ENCODE results near the gene RAB11FIP4.
"Not testable (repeated sequence)": the region's sequence is repeated elsewhere in the genome, so short reads cannot be mapped to it uniquely, and the experiment has no call there.

The RAB11FIP4 gene, protein sequence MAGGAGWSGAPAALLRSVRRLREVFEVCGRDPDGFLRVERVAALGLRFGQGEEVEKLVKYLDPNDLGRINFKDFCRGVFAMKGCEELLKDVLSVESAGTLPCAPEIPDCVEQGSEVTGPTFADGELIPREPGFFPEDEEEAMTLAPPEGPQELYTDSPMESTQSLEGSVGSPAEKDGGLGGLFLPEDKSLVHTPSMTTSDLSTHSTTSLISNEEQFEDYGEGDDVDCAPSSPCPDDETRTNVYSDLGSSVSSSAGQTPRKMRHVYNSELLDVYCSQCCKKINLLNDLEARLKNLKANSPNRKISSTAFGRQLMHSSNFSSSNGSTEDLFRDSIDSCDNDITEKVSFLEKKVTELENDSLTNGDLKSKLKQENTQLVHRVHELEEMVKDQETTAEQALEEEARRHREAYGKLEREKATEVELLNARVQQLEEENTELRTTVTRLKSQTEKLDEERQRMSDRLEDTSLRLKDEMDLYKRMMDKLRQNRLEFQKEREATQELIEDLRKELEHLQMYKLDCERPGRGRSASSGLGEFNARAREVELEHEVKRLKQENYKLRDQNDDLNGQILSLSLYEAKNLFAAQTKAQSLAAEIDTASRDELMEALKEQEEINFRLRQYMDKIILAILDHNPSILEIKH

DNA sequence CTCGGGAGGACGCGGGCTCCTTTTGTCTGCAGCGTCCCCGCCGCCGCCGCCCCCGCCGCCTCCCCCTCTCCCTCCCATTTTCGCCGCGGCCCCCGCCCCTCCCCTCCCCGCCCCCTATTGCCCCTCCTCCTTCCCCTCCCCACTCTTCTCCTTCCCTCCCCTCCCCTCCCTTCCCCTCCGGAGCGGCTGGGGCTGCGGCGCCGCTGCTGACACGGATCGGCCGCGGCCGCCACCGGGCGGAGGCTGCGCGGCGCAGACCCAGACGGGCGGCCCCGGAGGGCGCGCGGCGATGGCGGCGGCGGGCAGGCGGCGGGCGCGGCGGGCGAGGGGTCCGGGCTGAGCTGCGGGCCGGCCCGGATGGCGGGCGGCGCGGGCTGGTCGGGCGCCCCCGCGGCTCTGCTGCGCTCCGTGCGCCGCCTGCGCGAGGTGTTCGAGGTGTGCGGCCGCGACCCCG, at the start of gene RAB11FIP4:
Gene RAB11FIP4 (plus strand): TSS at position 180 of the 454 bp plus-strand sequence. CDS start 178 bp downstream, at position 358.
- peak; percentile 35 for DNase-seq (ENCODE audit: low spot score)

DNA sequence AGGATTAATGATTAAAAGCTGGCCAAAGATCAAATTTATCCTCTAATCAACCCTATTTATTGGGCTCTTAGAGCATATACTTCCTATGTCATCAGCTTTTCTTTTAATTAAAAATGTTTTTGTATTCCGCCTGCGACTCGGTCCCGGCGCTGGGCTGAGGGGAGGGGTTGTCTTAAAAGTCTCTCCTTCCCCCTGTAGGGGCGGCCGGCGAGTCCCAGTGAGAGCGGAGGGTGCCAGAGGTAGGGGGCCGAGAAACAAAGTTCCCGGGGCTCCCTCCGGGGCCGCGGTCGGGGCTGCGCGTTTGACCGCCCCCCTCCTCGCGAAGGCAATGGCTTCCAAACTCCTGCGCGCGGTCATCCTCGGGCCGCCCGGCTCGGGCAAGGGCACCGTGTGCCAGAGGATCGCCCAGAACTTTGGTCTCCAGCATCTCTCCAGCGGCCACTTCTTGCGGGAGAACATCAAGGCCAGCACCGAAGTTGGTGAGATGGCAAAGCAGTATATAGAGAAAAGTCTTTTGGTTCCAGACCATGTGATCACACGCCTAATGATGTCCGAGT, 46.2 kb upstream of the RAB11FIP4 start:
- not testable (repeated sequence) for DNase-seq (ENCODE audit: low spot score)

DNA sequence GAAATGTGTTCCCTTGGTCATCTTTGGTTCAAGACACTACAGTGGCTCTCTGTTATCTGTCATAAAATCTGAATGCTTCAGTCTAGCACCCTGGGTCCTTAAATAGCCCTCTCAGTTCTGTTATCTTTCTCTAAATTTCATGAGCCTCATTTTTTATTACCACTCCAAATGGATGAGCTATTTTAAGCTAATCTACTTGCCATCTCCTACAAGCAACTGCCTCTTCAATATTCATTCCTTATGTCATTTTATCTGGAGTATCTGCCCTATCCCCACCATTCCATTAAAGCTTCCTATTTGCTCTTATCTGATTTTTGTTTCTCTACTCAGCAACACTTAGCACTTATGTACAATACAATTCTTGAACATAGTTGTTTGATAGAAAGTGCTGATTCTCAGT, 42.0 kb upstream of the RAB11FIP4 start:
- DNase-seq (ENCODE audit: low spot score): no peak

DNA sequence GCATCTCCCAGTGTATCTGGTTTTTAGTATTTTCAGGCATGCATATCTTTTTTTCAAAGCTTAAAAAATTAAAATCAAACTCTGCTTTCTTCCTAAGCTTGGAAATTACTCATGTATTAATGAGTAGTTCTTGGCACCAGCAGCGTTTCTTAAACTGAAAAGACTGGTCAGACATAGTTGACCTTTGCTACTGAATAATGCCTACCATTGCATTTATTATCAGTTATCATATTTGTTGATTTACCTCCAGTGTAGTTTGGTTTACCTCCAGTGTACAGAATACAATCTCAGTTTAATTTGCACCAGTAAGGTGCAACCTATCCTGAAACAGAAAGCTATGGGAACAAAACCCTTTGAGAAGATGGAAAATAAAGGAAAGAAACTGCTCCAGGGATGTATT, 35.5 kb upstream of the RAB11FIP4 start:
- DNase-seq (ENCODE audit: low spot score): no peak

DNA sequence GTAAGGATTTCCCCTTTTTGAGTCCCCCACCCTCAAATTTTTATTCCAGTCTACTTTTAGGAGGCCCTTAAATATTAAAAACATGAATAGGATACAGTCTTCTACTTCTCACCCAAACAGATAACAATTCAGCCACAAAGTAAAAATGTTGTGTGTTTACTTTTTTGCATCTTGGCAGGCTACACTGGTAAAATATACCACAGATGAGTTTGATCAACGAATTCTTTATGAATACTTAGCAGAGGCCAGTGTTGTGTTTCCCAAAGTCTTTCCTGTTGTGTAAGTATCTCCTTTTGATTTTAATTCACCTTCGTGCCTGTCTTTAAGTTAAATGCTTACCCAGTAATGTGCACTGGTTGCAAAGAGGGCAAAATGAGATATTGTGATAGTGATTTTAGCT, 34.4 kb upstream of the RAB11FIP4 start:
- DNase-seq (ENCODE audit: low spot score): no peak

DNA sequence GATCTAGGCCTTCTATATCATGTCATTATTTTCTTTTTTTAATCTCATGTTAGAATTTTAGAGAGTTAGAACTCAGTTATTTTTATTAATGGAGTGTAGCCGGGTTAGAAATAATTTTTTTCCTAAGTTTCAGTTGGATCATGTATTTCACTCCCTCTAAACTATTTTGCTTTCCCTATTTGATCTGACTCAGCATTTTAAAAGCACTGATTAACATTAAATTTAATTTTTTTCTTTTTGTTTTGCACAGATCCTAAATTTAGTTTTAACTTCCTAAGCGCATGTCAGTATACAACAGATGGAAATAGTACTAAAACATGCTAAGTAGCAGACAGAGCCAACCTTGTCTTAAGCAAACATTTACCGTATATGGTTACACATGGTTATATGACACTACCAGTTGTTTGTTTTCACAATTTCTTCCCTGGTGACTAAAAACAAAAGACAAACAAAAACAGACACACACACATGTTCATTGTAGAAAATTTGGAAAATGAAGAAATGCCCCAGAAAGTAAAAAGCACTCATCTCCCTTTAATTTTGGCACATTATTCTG, 33.6 kb upstream of the RAB11FIP4 start:
- no peak for DNase-seq (ENCODE audit: low spot score)

DNA sequence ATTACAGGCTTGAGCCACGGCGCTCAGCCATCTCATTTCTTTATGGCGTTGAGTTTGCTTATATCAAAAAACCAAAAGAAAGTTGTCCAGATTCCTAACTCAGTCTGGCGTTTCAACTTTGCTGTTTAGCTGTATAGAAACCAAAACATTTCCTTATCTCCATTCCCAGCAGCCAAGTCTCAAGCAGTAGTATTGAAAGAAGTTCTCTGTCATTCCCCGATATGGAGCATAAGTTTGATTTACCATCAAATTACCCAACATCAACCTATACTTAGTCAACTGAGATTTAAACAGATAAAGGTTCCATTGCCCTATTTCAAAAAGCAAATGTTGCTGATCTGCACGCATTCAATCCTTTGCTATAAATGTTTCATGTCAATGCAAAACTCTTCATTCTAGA, 27.5 kb upstream of the RAB11FIP4 start:
- no peak for DNase-seq (ENCODE audit: low spot score)

DNA sequence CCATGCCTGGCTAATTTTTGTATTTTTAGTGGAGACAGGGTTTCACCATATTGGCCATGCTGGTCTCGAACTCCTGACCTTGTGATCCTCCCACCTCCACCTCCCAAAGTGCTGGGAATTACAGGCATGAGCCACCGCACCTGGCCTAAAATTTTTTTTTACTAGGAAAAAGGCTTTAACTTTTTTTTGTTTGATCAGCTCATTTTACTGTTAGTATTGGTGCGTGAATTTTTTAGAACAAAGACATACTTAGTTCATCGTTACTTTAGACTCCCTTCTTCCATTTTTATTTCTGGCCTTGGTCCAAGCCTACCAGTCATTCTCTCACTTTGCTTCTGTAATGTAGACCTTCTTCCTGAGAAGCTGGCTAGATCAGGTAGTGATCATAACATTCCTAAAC, 25.4 kb upstream of the RAB11FIP4 start:
- DNase-seq (ENCODE audit: low spot score): no peak

DNA sequence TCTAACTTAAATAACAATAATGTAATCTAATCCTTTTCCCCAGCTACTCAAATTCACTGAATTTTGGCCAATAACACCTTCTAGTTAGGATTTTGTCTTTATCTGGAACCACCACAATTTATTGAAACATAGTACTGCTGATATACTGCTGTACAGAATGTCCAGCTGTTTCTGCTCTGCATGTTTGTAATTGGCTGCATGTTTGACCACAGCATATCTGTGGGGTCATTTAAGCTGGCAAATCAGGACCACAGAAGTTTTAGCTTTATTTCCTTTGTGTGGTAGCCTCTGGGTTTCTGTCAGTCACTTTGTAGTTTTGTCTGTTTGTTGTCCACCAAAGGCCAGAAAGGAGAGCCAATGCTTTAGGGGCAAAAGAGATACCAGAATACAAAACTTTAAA, 22.2 kb upstream of the RAB11FIP4 start:
- DNase-seq (ENCODE audit: low spot score): no peak

DNA sequence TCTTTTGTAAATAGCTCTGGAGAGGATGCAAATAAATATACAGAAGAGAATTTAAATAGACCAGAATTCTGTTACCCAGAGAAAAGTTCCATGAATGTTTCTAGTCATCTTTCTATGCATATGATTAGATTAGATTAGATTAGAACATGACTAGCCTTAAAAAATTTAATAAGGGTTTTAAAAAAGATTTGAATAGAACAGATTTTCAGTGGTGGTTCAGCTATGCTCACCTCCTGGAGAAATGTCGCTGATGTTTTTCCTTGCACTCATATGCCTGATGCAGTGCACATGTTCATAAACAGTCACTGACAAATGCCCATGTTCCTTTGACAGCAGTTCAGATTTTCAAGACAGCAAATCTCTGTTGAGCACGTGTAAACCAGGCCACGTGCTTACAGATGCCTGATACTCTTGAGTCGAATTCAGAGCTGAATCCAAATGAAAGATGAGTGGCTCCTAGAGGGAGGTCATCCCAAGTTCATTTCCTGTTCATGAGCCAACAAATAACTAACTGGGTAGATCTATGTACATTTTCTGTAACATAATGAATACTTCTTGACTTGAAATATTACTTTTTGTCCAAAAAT, 19.9 kb upstream of the RAB11FIP4 start:
- DNase-seq (ENCODE audit: low spot score): no peak

DNA sequence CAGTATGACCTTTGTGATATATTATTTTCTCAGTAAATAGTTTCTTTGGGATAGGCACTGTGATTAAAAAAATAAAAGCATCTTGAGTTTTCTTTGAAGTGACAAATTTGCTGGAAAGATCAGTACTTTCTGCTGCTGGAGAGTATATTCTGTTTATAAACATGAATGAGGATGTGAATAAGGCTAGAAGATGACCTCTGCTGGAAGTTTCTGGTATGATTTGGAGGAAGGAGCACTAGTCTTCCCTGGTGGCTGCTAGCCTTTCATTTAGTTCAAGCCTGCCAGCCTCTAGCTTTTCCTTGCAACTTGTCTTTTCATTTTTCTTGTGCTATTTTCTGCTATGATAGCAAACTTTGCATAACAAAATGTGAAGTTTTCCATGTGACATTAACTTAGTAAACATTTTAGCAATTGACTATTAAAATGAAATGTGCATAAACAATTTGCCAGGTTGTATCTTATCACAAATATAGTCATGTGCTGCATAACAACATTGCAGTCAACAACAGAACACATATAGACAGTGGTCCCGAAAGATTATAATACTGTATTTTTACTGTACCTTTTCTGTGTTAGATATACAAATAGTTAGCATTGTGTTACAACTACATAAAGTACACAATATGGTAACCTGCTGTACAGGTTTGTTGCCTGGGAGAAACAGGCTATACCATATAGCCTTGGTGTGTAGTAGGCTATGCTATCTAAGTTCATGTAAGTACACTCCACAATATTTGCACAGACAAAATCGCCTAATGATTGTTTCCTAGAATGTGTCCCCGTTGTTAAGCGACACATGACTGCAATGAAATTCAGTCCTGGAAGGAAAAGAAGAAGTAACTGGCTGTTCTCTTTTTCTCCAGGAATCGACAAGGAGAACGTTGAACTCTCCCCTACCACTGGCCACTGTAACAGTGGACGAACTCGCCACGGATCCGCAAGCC, 18.1 kb upstream of the RAB11FIP4 start:
- DNase-seq (ENCODE audit: low spot score): peak; percentile 68

DNA sequence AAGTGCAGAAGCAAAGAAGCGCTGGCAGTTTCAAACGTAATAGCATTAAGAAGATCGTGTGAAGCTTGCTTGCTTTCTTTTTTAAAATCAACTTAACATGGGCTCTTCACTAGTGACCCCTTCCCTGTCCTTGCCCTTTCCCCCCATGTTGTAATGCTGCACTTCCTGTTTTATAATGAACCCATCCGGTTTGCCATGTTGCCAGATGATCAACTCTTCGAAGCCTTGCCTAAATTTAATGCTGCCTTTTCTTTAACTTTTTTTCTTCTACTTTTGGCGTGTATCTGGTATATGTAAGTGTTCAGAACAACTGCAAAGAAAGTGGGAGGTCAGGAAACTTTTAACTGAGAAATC, 17.4 kb upstream of the RAB11FIP4 start:
- no peak for DNase-seq (ENCODE audit: low spot score)

DNA sequence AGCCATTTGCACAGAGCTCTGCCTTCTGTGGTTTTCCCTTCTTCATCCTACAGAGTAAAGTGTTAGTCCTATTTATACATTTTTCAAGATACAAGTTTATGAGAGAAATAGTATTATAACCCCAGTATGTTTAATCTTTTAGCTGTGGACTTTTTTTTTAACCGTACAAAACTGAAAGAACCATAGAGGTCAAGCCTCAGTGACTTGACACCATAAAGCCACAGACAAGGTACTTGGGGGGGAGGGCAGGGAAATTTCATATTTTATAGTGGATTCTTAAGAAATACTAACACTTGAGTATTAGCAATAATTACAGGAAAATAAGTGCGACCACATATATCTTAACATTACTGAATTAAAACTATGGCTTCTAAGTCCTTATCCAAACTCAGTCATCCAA, 17.0 kb upstream of the RAB11FIP4 start:
- no peak for DNase-seq (ENCODE audit: low spot score)

DNA sequence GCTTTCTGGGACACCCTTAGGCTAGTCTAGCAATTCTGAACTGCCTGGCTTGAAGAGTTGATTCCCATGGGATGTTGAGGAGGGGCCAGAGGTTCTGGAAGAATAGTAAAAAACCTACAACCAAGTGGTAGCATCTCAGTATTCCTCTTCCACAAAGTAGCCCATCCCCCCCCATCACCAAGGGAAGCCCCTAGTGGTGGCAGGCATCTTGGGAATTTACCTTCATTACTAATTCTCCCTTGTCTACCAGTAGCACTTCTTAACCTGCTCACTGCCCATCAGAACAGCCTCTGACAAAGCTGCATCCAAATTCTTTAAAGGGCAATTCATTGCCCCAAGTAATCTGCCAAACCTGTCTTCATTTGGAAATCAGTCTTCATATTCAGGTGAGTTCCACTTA, 12.8 kb upstream of the RAB11FIP4 start:
- no peak for DNase-seq (ENCODE audit: low spot score)

DNA sequence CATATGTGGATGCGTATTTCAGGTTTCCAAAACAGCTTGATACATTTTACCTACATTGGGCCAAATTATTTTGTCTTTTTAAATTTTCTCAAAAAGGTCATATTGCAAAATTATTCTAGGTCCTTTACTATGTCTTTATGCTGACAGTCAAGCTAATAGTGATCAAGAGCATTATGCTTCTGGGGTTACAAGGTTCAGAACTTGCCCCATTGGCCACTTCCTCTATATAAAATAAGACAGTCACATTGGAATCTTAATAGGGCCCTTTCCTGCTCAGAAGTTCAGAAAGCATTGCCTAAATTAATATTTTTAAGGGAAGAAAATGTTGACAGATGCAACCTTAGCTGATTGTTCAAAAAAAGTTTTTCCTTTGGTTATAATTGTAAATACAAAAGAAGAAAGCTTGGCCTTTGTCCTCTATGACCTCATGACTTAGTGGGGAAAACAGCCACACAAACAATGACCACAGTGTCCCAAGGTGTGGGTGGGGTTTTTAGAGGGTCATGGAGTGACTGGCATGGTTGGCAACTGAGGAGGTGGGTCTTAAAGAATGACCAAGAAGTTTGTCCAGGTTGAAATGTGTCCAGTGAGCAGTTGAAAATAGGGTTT, 11.8 kb upstream of the RAB11FIP4 start:
- no peak for DNase-seq (ENCODE audit: low spot score)

DNA sequence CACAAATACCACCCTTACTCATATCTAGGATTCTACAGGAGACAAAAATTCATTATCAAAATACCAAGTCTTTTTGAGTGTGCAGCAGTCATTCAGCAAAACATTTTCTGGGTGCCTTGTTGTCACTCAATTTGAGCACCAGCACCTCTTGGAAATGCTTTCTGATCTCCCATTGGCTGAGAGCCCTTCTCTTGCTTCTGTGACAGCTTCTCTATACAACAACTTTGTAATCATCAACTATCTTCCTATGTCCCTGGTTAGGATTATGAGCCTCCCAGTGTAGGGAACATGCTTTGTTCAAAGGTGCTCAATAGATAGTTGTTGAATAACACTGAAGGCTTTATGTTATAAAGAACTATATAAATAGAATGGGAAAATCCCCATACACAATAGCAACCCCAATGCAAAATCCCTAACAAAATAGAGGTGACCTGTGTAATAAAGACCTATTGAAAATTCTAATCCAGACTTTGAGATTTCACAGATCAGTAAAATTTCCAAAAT, 10.3 kb upstream of the RAB11FIP4 start:
- no peak for DNase-seq (ENCODE audit: low spot score)

DNA sequence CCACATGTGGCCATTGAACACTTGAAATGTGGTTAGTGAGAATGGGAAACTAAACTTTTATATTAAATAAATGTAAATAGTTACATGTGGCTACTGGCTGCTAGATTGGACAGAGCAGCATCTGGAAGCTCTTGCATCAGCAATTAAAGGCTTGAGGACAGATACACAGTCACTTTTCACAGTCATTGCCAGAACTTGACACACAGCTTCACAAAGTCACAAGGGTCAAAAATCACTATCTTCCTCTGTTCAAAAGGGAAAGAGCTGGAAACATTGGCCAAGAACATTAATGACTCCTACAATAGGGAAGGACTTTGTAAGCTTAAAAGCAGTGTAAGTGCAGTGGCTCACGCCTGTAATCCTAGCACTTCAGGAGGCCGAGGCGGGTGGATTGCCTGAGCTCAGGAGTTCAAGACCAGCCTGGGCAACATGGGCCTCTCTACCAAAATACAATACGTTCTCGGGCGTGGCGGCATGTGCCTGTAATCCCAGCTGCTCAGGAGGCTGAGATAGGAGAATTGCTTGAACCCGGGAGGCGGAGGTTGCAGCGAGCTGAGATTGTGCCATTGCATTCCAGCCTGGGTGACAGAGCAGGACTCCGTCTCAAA, 8.7 kb upstream of the RAB11FIP4 start:
- not testable (repeated sequence) for DNase-seq (ENCODE audit: low spot score)

DNA sequence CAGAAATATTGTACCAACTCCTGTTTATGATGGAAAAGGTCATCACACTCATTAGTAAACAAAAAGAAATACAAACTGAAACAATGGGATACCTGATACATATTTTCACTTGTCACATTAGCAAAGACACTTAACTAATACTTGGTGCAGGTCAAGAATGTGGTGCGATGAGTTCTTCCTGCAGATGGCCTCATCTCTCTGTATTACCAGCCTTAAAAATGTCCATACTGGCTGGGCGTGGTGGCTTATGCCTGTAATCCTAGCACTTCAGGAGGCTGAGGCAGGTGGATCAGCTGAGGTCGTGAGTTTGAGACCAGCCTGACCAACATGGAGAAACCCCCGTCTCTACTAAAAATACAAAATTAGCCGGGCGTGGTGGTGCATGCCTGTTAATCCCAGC, 8.0 kb upstream of the RAB11FIP4 start:
- DNase-seq (ENCODE audit: low spot score): not testable (repeated sequence)

DNA sequence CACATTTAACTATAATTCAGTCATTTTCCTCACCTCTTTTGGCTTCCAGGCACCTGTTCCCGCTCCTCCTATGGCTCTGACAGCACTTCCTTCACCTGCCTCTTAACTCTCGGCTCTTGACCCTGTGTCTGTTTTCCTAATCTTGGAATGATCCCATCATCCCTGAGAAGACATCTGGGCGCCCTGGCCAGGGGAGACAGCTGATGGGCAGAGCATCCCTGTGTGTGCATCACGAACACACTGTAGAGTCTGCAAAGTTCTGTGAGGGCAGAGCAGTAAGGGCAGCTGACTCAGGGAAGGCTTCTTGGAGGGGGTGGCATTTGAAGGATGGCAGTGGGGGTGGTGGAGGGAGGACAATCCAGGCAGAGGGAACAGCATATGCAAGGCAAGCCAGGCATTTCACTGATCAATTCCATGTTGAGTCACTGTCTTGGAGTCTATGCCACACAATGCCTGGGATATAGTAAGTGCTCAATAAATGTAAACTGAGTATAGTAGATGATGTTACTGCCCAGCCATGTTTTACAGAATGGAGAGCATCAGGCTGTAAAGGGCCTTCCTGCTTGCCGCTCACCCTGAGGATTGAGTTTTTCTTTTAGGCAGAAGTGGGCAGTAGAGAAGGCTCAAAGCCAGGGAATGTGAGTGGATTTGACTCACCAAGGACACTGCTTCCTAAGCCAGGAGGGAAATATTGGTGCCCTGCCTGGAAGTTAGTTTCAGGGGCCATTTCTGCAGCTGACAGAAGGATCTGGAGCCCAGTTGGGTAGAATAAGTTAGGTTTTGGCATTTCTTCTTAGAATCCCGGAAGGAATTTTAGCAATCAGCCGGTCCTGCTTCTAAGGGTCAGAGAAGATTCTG, 5.8 kb upstream of the RAB11FIP4 start:
- DNase-seq (ENCODE audit: low spot score): no peak
